Gastrocnemius medialis (tissue), 4 donors: ENCODE measurements around the gene PIP4K2A. TPM values are rescaled to one million over a fixed set of nuclear protein-coding genes. Genes with fewer than 3 reads are reported as not detected.

Experiments used
- ATAC-seq, 2 donors: fragments of 150-250 bp; one replicate each; pipeline ENCODE4 v1.9.1; 2016
- DNase-seq, 2 donors: peaks; one replicate each; pipeline ENCODE4 v3.0.0-alpha.2; 2019
- H3K27ac ChIP-seq, 4 donors: fragments of 200-600 bp; sonication (generic); 1 replicate in 1 of 4; 2 replicates in 3 of 4; pipeline ENCODE4 v1.5.1; 2016 to 2018; ENCODE audit warnings: mild to moderate bottlenecking in 2 of 4, moderate library complexity in 1 of 4
- H3K27me3 ChIP-seq, 3 donors: fragments of 200-600 bp; sonication (generic) in 2 of 3; 1 replicate in 1 of 3; 2 replicates in 2 of 3; pipeline versions ENCODE4 v1.5.1 to v1.6.0; 2016 to 2019; ENCODE audit warnings: mild to moderate bottlenecking in 1 of 3, moderate library complexity in 1 of 3
- H3K36me3 ChIP-seq, 2 donors: fragments of 200-600 bp; sonication (generic) in 1 of 2; one replicate each; pipeline ENCODE4 v1.5.1; 2017 to 2018
- H3K4me1 ChIP-seq, 2 donors: fragments of 200-600 bp; sonication (generic) in 1 of 2; one replicate each; pipeline ENCODE4 v1.5.1; 2016 to 2017; ENCODE audit warnings: mild to moderate bottlenecking in 2 of 2
- H3K4me3 ChIP-seq, 4 donors: fragments of 200-600 bp; sonication (generic) in 3 of 4; 1 replicate in 1 of 4; 2 replicates in 3 of 4; pipeline ENCODE4 v1.5.1; 2016 to 2019; ENCODE audit warnings: mild to moderate bottlenecking in 2 of 4
- H3K9me3 ChIP-seq, 3 donors: fragments of 200-600 bp; sonication (generic) in 2 of 3; 1 replicate in 1 of 3; 2 replicates in 2 of 3; pipeline ENCODE4 v1.5.1; 2016 to 2019
- CTCF ChIP-seq, 5 experiments: fragments of 450-650 bp in 3 of 5; fragments of 200-600 bp in 2 of 5; sonication (generic) in 2 of 5; IDR thresholded peaks in 4 of 5; conservative IDR thresholded peaks in 1 of 5; 1 replicate in 4 of 5; 2 replicates in 1 of 5; pipeline ENCODE4 v1.5.1; 2016 to 2019; ENCODE audit warnings: antibody characterized with exemption in 5 of 5, mild to moderate bottlenecking in 3 of 5, moderate library complexity in 3 of 5
- POLR2A ChIP-seq, 2 donors: fragments of 450-650 bp; IDR thresholded peaks; one replicate each; pipeline ENCODE4 v1.6.1; 2017; ENCODE audit warnings: antibody characterized with exemption in 2 of 2, mild to moderate bottlenecking in 2 of 2, moderate library complexity in 2 of 2
- in situ Hi-C, 4 donors: fragments of 200-750 bp; cut with MboI; loops; one replicate each; pipeline versions ENCODE4 v1.15.0 to v1.8.0; 2017; ENCODE audit warnings: low sequenced_read_pairs in 4 of 4
- intact Hi-C: fragments of 100-400 bp; cut with DNase I; formaldehyde crosslinking; loops from one replicate; pipeline ENCODE4 v1.15.1; 2023; ENCODE audit warnings: low total_unique reads
- total RNA-seq, 4 donors: library from RNA; depleted of rRNA; stranded (reverse); fragments of >200 nt; gene quantifications; one replicate each; pipeline versions ENCODE4 v1.1.0 to v1.2.3, GENCODE V29; 2016

Gene PIP4K2A
- total RNA-seq, 4 donors from 2014 or later: 3.9 to 7.5 (median 4.7) TPM

DNA sequence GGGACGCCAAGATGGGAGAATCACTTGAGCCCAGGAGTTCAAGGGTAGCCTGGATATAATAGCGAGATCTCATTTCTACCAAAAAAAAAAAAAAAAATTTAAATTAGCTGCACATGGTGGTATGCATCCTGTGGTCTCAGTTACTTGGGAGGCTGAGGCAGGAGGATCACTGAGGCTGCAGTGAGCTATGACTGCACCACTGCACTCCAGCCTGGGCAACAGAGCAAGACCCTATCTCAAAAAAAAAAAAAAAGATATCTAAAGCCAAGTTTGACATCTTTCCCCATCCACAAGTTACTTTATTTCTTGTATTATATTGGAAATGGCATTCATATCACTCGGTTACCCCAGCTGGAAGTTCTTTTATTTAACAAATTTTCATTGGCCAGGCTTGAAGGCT, 3.4 kb upstream of the PIP4K2A start:
- H3K27me3 ChIP-seq: peaks cover 0 to 6% (median 0%) of the 10 kb centered on the region in 3 donors
- H3K9me3 ChIP-seq: no peaks in the 10 kb centered on the region
- intact Hi-C loops (loop anchor here (10.0 kb wide), 1 partner anchor 393 kb away; the partner anchor contains the start of gene BMI1), in situ Hi-C loops (no loop called here)
- H3K36me3 ChIP-seq: no peaks in the 10 kb centered on the region
- H3K4me1 ChIP-seq: peaks cover 0 to 9% of the 10 kb centered on the region in 2 donors
- no peak overlapping the region for H3K27ac ChIP-seq
- H3K4me3 ChIP-seq: no peak overlapping the region
- ATAC-seq (no peak), DNase-seq (no peak)
- no peak for TF ChIP-seq CTCF (IDR thresholded peaks at IDR 0.05 in 4 of 5, conservative IDR thresholded peaks at IDR 0.05 in 1 of 5)
- no peak for TF ChIP-seq POLR2A (IDR thresholded peaks at IDR 0.05)

DNA sequence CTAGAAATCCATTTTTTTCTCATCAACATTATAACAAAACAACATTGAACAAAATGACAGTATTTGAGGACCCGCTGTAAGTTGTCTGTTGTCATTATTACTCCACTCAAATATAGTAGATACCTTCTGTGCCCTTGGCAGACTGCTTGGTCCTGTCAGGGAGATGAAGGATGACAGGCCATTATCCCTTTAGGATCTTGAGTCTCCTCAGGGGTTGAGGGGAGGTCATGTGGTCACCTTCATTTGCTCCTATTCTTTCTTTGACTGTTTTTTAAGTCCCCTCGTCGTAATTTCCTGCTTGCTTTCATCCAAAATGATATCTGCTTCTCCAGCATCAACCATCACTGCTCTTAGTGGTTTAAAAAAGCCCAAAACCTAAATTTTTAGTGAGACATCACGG, 2.6 kb upstream of the PIP4K2A start:
- Histone ChIP-seq H3K36me3 (no peaks in the 10 kb centered on the region), H3K4me3 (no peak overlapping the region), H3K4me1 (peaks cover 0 to 14% of the 10 kb centered on the region in 2 donors), H3K27ac (no peak overlapping the region), H3K27me3 (peaks cover 0 to 9% (median 7%) of the 10 kb centered on the region in 3 donors), H3K9me3 (no peaks in the 10 kb centered on the region)
- no peak for ATAC-seq
- TF ChIP-seq POLR2A (IDR thresholded peaks at IDR 0.05) (no peak), CTCF (IDR thresholded peaks at IDR 0.05 in 4 of 5, conservative IDR thresholded peaks at IDR 0.05 in 1 of 5) (no peak)
- no peak for DNase-seq
- in situ Hi-C loops: no loop called here
- intact Hi-C loops: loop anchor here (10.0 kb wide), 1 partner anchor 392 kb away; the partner anchor contains the start of gene BMI1

- intact Hi-C loops: loop anchor here (10.0 kb wide), 1 partner anchor 390 kb away; the partner anchor contains the start of gene BMI1
- TF ChIP-seq POLR2A (IDR thresholded peaks at IDR 0.05): no peak
- TF ChIP-seq CTCF (IDR thresholded peaks at IDR 0.05 in 4 of 5, conservative IDR thresholded peaks at IDR 0.05 in 1 of 5): no peak
- ATAC-seq (no peak), DNase-seq (no peak)
- peaks cover 0 to 12% (median 9%) of the 10 kb centered on the region in 3 donors for H3K27me3 ChIP-seq
- in situ Hi-C loops: no loop called here
- H3K27ac ChIP-seq: no peak overlapping the region
- peaks cover 0 to 16% of the 10 kb centered on the region in 2 donors for H3K4me1 ChIP-seq
- peak overlapping the region in 1 of 4 donors; percentile 65 for H3K4me3 ChIP-seq
- no peaks in the 10 kb centered on the region for H3K9me3 ChIP-seq
- no peaks in the 10 kb centered on the region for H3K36me3 ChIP-seq
Observed at GRCh38 chr10:22715290-22715625, 880 bp upstream of the PIP4K2A start.

- Histone ChIP-seq H3K27ac (peak overlapping the region; percentile 49 to 68 (median 64)), H3K4me1 (peaks cover 0 to 16% of the 10 kb centered on the region in 2 donors)
Observed at GRCh38 chr10:22713853-22714478, 412 bp downstream of the PIP4K2A start.

More at GRCh38 chr10:22713853-22714478, 412 bp downstream of the PIP4K2A start:
- Histone ChIP-seq H3K36me3 (no peaks in the 10 kb centered on the region), H3K27me3 (peaks cover 0 to 15% (median 9%) of the 10 kb centered on the region in 3 donors), H3K4me3 (peak overlapping the region; percentile 75 to 93 (median 80)), H3K9me3 (no peaks in the 10 kb centered on the region)
- DNase-seq (no peak), ATAC-seq (peak; percentile 35 to 47)
- TF ChIP-seq CTCF (IDR thresholded peaks at IDR 0.05 in 4 of 5, conservative IDR thresholded peaks at IDR 0.05 in 1 of 5): no peak
- TF ChIP-seq POLR2A (IDR thresholded peaks at IDR 0.05): no peak
- in situ Hi-C loops: no loop called here
- intact Hi-C loops: loop anchor here (1.0 to 10.0 kb wide), 2 partner anchors 389 to 711 kb away; partner anchors contain the start of genes BMI1 and DNAJC1
